Left renal pelvis (tissue), 4 donors: ENCODE results near the gene PDE7B. TPM values are rescaled to one million over a fixed set of nuclear protein-coding genes. Genes with fewer than 3 reads are reported as not detected.

Experiments used
- DNase-seq, 4 donors: peaks; one replicate each; pipeline ENCODE4 v3.0.0-alpha.2; 2013; ENCODE audit warnings: low read depth in 4 of 4, low spot score in 3 of 4
- polyA plus RNA-seq, 4 donors: library from polyadenylated mRNA; unstranded; fragments of 120-200 nt; gene quantifications; one replicate each; pipeline ENCODE4 v1.2.1, GENCODE V29; 2013; ENCODE audit not compliant: insufficient read length in 4 of 4

PDE7B gene
- polyA plus RNA-seq, 4 donors: 2.0 to 10.3 (median 8.6) TPM

- no peak for DNase-seq
Observed at GRCh38 chr6:136169394-136170148, 318.1 kb downstream of the PDE7B start.

- no peak for DNase-seq
Observed at GRCh38 chr6:136171231-136171630, 319.7 kb downstream of the PDE7B start.

DNA sequence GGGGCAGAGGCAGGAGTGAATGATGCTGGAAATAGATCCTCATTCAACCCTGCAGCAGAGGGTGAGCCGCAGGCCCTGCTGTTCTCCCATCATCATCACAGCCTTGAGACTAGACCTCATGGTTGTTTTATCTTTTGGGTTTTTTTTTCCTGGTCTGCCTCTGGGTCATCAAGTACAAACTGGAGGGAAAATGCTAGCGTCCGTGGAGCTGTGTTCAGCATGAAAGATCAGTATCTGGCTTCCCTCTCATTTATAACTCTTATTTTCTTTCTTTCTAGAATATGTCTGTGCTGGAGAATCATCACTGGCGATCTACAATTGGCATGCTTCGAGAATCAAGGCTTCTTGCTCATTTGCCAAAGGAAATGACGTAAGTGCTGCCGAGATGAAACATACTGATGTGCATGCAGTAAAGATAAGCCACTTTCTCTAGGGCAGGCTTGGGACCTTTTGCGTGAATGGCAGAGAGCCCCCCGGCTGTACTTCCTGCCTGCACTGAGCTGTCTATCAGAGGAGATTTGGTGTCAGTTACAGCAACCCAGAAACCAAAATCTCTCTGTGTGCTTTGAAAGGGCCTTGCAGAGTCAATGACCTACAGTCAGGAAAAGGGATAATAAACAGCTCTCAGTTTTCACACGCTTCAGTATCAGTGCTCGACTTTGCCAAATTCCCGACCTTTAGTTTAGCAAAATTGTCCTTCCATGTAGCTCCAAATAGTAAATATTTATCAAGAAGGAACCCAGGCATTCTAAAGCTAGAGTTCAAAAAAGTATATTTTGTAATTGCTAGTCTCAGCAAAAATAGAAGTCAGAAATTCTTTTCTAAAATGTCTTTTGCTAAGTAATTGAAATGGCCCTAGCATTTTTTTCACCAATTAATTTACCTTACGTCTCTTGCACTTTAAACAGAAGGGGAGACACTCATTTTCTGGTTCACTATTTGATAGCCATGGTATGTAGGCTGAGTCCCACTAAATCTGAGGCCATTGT is 322.3 kb downstream of the PDE7B start:
- DNase-seq: no peak

DNA sequence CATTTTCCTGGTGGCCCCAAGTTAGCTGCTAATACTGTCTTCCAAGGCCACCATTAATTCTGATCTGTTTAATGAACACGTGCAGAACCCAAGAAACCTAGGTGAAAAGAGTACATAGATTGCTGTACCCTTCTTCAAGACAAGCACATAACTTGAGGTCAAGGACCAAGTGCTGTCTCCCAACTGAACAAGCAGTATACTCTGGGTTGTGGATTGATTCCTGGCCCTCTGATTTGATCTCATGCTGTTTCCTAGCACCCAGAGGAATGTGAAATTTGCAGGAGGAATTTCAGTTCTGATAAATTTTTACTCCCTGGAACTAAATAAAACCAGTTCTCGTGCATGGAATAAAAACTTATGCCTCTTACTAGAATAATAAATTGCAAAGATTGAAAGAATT is 323.0 kb downstream of the PDE7B start:
- DNase-seq: no peak

GRCh38 chr6:136175873-136176272 is 324.4 kb downstream of the PDE7B start:
- no peak for DNase-seq

GRCh38 chr6:136178749-136179148 is 327.2 kb downstream of the PDE7B start:
- no peak for DNase-seq

- DNase-seq: no peak
Observed at GRCh38 chr6:136180704-136181511, 329.4 kb downstream of the PDE7B start.

- no peak for DNase-seq
Observed at GRCh38 chr6:136181512-136181833, 330.0 kb downstream of the PDE7B start.

- no peak for DNase-seq
Observed at GRCh38 chr6:136181861-136182260, 330.4 kb downstream of the PDE7B start.

GRCh38 chr6:136184738-136185137 is 333.2 kb downstream of the PDE7B start:
- no peak for DNase-seq

DNA sequence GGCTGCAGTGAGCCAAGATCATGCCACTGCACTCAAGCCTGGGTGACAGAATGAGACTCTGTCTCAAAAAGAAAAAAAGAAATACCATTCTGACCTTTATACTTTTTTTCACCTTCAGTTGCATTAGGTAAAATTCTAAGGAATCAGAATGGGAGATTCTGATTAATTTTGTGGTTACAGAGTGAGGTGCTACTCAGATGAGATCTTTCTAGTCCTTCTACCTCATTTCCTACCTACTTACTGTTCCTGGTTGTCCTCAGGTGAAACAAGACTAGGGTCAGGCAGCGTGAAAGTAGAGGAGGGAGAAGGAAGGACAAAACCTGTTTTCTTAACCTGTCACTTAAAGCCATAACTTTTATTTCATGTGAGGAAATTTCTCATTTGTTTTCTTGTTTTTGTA is 334.9 kb downstream of the PDE7B start:
- DNase-seq: no peak

GRCh38 chr6:136188486-136188885 is 337.0 kb downstream of the PDE7B start:
- no peak for DNase-seq

DNA sequence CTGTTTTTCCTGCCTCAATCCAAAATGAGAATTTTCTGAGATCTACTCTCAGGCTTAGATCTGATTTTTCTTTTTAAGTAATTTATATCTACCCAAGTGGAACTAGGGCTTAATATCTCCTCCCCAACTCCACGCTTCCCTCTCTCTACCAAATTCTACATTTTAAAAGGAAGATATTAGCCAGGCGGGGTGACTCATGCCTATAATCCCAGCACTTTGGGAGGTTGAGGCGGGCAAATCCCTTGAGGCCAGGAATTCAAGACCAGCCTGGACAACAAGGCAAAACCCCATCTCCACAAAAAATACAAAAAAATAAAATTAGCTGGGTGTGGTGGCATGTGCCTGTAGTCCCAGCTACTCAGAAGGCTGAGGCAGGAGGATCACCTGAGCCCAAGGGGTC is 337.6 kb downstream of the PDE7B start:
- no peak for DNase-seq

DNA sequence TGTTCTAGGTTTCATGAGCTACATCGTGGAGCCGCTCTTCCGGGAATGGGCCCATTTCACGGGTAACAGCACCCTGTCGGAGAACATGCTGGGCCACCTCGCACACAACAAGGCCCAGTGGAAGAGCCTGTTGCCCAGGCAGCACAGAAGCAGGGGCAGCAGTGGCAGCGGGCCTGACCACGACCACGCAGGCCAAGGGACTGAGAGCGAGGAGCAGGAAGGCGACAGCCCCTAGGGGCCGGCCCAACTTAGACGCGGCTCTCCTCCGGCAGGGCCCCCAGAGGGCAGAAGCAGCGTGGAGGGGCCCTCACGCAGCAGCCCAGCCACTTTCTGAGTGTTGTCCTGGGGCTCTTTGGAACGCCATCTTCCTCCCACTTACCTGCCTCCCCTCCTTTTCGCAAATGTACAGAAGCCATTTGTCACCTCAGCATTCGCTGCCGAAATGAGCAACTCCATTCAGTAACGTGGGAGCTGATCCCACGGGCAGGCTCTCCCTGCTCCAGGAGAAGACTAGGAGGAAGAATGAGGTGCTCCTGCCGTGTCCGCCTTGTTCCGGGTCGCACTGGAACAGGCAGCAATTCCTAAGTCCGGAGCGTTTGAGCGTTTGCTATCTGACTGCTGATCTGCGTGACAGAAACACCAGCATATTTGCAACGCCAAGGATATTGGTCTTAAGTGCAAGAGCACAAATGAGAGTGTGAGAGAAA is 340.3 kb downstream of the PDE7B start:
- DNase-seq: no peak

DNA sequence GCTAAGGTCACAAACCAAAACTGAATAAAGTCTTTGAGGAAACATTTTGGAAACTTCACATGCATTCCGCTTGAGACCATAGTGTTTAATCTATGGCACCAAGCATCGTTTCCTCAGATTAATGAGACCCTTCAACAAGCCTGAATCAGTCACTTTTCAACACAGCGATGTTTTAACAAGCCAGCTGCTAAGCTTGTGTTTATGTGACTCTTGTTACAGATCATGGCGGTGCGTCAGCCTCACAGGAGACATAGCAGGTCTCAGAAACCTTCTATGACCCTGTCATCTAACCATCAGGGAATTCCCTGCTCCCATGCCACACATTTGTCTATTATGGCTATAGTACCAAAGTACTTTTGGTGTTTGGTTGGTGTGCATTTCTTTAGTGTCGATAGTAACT is 341.4 kb downstream of the PDE7B start:
- peak in 1 of 4 donors; percentile 24 for DNase-seq

DNA sequence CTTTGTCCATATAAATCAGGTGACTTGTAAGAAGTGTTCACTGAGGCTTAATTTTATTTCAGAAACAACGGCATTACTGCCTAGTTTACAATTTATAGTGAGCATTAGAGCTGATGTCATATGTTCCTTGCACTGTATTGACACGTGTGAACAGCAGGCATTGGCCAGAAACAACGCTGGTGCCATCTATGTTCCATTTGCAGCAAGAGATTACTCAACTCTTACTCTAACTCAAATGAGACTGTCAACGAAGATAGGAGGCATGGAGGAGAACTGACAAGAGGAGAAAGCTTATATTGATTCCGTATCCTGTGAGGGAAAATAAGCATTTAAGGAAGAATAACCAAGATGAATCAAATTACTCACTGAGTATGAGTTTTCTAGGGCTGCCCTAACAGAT is 350.2 kb downstream of the PDE7B start:
- DNase-seq: no peak

DNA sequence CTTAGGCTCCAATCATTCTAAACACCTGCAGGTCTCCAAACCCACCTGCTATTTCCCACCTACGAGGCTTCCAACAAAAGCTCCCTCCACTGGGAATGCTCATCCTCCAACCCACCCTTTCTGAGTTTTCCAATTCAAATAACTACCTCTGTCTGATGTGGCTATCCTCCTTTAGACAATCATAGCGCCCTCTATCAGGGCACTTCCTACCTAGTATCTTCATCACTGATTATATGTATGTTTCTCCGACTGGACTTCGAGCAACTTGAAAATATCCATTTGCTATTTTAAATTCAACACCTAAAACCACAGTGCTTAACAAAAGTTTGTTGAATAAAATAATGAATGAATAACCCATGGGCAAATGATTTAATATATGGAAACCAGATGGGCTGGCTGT is 357.3 kb downstream of the PDE7B start:
- no peak for DNase-seq

GRCh38 chr6:136209496-136209895 is 358.0 kb downstream of the PDE7B start:
- no peak for DNase-seq

- DNase-seq: no peak
Observed at GRCh38 chr6:136210398-136211165, 359.1 kb downstream of the PDE7B start.

DNA sequence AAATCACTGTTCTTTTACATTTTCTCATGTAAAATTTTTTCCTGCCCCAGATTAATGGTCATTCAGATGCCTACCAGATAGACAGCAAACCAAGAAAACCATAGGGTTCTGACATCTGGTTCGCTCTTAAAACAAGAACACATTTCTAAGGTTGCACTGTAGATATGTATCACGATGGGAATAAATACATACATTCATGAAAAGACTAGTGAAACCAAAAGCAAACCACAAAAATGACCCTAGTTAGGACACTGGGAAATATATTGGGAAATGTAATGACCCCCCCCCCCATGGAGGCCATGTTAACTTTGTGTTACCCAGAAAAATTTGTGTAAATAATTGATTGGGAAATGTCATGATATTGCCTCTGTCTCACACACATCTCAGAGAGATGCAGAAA is 361.1 kb downstream of the PDE7B start:
- no peak for DNase-seq
